Measurements from ENCODE around the gene CPN1. TPM values are rescaled to one million over a fixed set of nuclear protein-coding genes. Genes with fewer than 3 reads are reported as not detected.
A peak's percentile ranks its signal among the peaks of the same experiment; 100 is the strongest.

The CPN1 gene
- total RNA-seq, 2 donors from 2014 or later, result not detected

GRCh38 chr10:100061401-100061800 is 20.3 kb downstream of the CPN1 start:
- no peak overlapping the region for H3K27ac ChIP-seq
- intact Hi-C loops (cut with DNase I), result no loop called here
- H3K9ac ChIP-seq (ENCODE audit: low read depth in 2 of 2, low read length in 2 of 2), result no peak overlapping the region
- no peaks in the 10 kb centered on the region for H3K36me3 ChIP-seq
- no peaks in the 10 kb centered on the region for H3K27me3 ChIP-seq
- no peak for DNase-seq
- no peak for TF ChIP-seq CTCF (IDR thresholded peaks at IDR 0.05)
- no peak overlapping the region for H3K4me3 ChIP-seq
- H3K4me1 ChIP-seq, result no peaks in the 10 kb centered on the region
- no peaks in the 10 kb centered on the region for H3K9me3 ChIP-seq

GRCh38 chr10:100057948-100058347 is 23.7 kb downstream of the CPN1 start:
- TF ChIP-seq CTCF (IDR thresholded peaks at IDR 0.05), result no peak
- Histone ChIP-seq H3K4me3 (no peak overlapping the region), H3K9me3 (no peaks in the 10 kb centered on the region), H3K9ac (ENCODE audit: low read depth in 2 of 2, low read length in 2 of 2) (no peak overlapping the region), H3K27me3 (no peaks in the 10 kb centered on the region), H3K36me3 (no peaks in the 10 kb centered on the region), H3K4me1 (no peaks in the 10 kb centered on the region), H3K27ac (no peak overlapping the region)
- intact Hi-C loops (cut with DNase I), result no loop called here
- no peak for DNase-seq

- H3K27me3 ChIP-seq, result no peaks in the 10 kb centered on the region
- H3K9me3 ChIP-seq, result no peaks in the 10 kb centered on the region
- no peaks in the 10 kb centered on the region for H3K4me1 ChIP-seq
- intact Hi-C loops (cut with DNase I), result no loop called here
- DNase-seq, result no peak
- no peak overlapping the region for H3K27ac ChIP-seq
- H3K9ac ChIP-seq (ENCODE audit: low read depth in 2 of 2, low read length in 2 of 2), result no peak overlapping the region
- no peaks in the 10 kb centered on the region for H3K36me3 ChIP-seq
- H3K4me3 ChIP-seq, result no peak overlapping the region
- TF ChIP-seq CTCF (IDR thresholded peaks at IDR 0.05), result no peak
Measured at GRCh38 chr10:100053686-100054460, 27.8 kb downstream of the CPN1 start.

GRCh38 chr10:100046021-100046486 is 35.6 kb downstream of the CPN1 start:
- Histone ChIP-seq H3K27me3 (no peaks in the 10 kb centered on the region), H3K9ac (ENCODE audit: low read depth in 2 of 2, low read length in 2 of 2) (no peak overlapping the region), H3K36me3 (no peaks in the 10 kb centered on the region), H3K4me3 (no peak overlapping the region), H3K27ac (no peak overlapping the region), H3K4me1 (no peaks in the 10 kb centered on the region), H3K9me3 (no peaks in the 10 kb centered on the region)
- peak; percentile 92 for DNase-seq
- intact Hi-C loops (cut with DNase I), result loop anchor here (2.0 to 5.0 kb wide), 2 partner anchors 74 to 201 kb away; no protein-coding TSS in a partner anchor
- peak; percentile 94 for TF ChIP-seq CTCF (IDR thresholded peaks at IDR 0.05)

- intact Hi-C loops (cut with DNase I), result loop anchor here (5.0 kb wide), 1 partner anchor 73 kb away; no protein-coding TSS in a partner anchor
- no peak overlapping the region for H3K9ac ChIP-seq (ENCODE audit: low read depth in 2 of 2, low read length in 2 of 2)
- no peak overlapping the region for H3K4me3 ChIP-seq
- TF ChIP-seq CTCF (IDR thresholded peaks at IDR 0.05), result no peak
- H3K27ac ChIP-seq, result no peak overlapping the region
- H3K4me1 ChIP-seq, result no peaks in the 10 kb centered on the region
- H3K36me3 ChIP-seq, result no peaks in the 10 kb centered on the region
- H3K9me3 ChIP-seq, result no peaks in the 10 kb centered on the region
- no peaks in the 10 kb centered on the region for H3K27me3 ChIP-seq
- DNase-seq, result no peak
Measured at GRCh38 chr10:100045592-100045991, 36.1 kb downstream of the CPN1 start.

Data from colonic mucosa (tissue), 4 donors.